GM19395 (cell line): ENCODE results near the gene ALDH2.
"Not testable (repeated sequence)": the region's sequence is repeated elsewhere in the genome, so short reads cannot be mapped to it uniquely, and the experiment has no call there.

Experiments
- ATAC-seq: cut with Tn5 transposase; IDR thresholded peaks from one replicate; pipeline ENCODE4 v1.9.1; 2021; ENCODE audit warnings: mild to moderate bottlenecking, moderate library complexity; ENCODE audit not compliant: unreplicated experiment

ALDH2 gene

DNA sequence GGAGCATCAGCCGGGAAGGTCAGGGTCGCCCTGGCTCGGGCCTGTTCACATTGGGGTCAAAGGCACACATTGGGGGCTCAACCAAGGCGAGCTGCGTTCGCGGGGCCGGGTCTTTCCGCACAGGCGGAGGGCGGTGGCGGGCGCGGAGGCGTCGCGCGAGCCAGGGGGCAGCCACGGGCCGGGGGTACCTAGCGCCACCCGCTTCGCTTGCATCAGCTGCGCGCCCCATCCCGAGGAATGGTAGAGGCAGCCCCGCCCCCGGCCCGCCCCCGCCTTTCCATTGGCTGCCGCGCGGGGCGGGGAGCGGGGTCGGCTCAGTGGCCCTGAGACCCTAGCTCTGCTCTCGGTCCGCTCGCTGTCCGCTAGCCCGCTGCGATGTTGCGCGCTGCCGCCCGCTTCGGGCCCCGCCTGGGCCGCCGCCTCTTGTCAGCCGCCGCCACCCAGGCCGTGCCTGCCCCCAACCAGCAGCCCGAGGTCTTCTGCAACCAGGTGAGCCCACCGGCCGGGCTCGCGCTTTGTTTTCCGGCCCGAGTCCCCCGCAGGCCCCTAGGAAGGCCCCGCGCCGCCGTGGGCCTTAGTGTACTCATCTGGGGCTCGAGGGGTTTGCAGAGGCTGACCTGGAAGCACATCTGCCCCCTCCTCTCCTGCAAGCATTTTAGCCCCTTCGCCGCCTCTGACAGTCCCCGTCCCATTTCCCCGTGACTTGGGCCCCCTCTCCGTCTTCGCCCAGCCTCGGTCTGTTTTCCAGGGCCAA, at the start of gene ALDH2:
Gene ALDH2 (plus strand): TSS at position 326 of the 754 bp plus-strand sequence. CDS start 50 bp downstream, at position 376.
- peak; percentile 45 for ATAC-seq

DNA sequence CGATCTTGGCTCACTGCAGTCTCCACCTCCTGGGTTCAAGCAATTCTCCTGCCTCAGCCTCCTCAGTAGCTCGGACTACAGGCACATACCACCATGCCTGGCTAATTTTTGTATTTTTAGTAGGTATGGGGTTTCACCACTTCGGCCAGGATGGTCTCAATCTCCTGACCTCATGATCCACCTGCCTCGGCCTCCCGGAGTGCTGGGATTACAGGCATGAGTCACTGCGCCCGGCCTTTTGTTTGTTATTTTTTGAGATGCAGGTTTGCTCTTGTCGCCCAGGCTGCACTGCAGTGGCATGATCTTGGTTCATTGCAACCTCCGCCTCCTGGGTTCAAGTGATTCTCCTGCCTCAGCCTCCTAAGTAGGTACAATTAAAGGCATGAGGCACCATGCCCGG, 47.4 kb upstream of the ALDH2 start:
- ATAC-seq: not testable (repeated sequence)

DNA sequence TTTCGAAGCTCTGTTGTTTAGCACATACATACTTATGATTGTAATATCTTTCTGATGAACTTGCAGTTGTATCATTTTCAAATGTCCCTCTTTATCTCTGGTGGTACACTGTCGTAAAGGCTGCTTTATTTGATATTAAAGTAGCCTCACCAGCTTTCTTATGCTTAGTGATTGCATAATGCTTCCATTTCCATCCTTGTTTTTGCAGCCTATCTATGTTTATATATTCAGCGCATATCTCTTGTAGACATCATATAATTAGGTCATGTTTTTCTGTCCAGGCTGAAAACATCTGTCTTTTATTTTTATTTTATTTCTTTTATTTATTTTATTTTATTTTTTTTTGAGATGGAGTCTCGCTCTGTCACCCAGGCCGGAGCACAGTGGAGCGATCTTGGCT, 46.3 kb upstream of the ALDH2 start:
- no peak for ATAC-seq

DNA sequence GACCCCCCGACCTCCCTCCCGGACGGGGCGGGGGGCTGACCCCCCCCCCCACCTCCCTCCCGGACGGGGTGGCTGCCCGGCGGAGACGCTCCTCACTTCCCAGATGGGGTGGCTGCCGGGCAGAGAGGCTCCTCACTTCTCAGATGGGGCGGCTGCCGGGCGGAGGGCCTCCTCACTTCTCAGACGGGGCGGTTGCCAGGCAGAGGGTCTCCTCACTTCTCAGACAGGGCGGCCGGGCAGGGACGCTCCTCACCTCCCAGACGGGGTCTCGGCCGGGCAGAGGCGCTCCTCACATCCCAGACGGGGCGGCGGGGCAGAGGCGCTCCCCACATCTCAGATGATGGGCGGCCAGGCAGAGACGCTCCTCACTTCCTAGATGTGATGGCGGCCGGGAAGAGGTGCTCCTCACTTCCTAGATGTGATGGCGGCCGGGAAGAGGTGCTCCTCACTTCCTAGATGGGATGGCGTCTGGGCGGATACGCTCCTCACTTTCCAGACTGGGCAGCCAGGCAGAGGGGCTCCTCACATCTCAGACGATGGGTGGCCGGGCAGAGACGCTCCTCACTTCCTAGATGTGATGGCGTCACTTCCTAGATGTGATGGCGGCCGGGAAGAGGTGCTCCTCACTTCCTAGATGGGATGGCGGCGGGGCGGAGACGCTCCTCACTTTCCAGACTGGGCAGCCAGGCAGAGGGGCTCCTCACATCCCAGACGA, 42.9 kb upstream of the ALDH2 start:
- ATAC-seq: not testable (repeated sequence)

DNA sequence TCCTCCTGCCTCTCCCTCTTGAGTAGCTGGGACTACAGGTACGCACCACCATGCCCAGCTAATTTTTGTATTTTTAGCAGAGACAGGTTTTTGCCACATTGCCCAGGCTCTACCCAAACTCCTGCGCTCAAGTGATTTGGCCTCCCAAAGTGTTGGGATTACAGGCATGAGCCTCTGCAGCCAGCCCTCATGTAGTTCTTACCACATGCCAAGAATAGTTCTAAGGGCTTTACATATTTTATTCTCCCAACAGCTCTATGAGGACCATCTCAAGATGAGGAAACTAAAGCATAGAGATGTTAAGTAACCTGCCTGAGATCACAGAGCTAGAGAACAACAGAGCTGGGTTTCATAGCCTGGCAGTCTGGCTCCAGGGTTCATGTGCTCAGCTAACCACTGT, 37.9 kb upstream of the ALDH2 start:
- no peak for ATAC-seq

DNA sequence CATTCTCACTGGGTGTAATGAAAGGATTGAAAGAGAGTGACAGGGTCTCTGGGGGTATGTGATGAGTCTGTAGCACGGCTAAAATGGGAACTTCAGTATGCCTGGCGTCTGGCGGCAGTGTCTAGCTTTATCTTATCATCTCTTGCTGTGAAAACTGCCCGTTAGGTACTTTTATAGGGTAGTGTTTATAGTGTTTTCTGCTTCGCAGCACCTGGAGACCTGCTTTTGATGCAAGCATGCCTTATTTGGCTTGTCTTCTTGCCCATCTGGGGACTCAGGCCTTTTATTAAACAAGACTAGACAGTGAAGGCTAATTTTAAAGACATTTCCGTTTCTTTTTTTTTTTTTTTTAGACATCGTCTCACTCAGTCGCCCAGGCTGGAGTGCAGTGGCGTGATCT, 36.3 kb upstream of the ALDH2 start:
- no peak for ATAC-seq

DNA sequence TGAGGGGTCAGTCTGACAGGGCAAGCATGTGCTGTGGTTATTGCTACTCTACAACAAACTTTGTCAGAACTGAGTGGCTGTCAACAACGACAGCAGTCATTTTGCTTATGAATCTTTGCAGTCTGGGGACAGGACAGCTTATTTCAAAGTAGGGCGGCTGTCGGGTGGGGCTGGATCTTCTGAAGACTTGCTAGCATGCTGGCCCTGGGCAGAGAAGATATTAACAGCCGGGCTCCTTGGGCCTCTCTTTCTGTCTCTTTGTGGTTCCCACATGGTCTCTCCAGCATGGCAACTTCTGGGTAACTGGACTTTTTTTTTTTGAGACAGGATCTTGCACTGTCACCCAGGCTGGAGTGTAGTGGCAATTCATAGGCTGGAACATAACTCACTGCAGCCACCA, 33.9 kb upstream of the ALDH2 start:
- no peak for ATAC-seq

DNA sequence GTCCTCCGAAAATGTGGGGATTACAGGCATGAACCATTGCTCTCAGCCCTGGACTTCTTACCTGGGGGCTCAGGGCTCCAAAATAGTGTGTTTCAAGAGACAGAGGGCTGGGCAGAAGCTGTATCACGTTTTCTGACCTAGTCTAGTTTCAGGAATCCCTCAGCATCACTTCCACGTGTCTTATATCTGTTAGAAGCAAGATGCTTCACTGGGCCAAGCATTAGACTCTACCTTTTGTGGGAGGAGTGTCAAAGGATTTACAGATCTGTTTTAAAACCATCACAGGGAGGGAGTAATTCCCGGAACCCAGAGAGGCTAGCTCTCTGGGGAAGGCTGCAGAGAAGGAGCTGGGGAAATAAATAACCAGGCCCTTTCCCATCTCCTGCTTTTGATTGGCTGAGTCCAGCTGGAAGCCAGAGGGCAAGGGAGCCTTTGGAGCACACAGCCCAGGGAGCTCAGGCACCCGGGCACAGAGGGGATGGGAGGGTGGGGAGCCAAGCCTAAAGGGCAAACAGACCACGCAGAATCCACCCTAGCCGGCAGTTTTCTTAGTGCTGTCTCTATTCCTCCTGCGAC, 33.3 kb upstream of the ALDH2 start:
- ATAC-seq: no peak

DNA sequence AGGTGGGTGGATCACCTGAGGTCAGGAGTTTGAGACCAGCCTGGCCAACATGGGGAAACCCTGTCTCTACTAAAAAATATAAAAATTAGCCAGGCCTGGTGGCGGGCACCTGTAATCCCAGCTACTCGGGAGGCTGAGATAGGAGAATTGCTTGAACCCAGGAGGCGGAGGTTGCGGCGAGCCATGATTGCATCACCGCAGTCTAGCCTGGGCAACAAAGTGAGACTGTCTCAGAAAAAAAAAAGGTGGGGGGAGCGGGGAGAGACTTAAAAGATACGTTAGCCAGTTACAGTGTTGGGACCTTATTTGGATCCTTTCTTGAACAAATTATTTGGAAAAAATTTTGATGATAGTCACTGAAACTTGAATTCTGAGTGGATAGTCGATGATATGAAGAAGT, 27.2 kb upstream of the ALDH2 start:
- ATAC-seq: not testable (repeated sequence)

DNA sequence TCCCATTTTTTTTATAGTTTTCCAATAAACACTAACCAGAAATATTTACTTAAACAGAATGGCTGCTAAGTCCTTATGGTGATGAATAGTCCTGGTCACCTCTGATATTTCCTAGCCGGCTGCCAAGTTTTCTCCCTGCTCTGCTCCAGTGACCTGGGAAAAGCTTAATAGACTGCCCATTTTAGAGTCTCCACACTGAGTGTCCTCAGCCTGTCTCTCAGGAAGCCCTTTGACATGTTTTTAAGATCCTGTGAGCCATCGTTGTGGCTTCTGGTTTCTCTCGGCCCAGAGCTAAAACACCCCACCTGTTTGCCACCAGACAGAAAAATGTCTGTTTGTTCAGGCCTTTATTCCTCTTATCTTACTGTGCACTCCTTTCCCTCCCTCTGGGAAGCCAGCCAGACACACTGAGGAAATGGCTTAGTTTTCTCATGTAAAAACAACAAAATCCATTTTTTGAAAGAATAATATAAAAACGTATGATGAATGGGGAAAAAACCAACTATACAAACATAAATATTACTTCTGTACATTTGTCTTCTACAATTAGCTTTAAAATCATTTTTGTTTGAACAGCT, 25.4 kb upstream of the ALDH2 start:
- ATAC-seq: no peak

DNA sequence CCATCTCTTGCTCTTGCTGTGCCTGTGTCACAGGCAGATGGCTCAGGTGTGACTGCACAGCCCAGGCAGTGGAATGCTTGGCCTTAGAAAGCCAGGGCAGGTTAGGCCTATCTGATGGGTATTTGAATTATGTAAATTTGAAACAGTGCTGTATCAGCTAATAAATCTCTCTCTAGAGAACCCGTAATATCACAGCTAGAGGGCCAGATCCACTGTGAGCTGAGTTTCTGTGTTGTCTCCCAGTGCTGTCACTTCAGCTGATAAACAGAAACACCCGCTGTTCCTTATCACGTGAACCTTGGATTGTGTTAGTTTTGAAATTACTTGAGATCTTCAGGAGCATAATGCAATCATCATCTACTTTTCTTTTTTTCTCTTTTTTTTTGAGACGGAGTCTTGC, 21.5 kb upstream of the ALDH2 start:
- ATAC-seq: no peak

DNA sequence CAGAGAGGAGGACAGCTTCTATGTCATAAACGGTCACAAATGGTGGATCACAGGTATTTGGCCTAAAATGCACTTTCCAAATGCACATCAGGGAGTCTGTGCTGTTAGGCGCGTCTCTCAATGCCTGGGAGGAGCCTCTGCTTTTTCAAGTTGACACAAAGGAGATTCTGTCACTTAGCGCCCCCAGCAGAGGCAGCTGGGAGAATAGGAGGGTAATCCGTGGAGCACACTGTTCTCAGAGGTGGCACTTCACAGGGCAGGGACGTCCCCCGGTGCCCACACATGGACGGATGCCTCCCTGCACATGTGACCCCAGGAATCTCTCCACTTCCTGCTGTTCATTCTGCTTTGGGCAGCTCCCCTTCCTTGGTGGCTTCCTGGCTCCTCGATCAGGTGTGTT, 19.4 kb upstream of the ALDH2 start:
- ATAC-seq: no peak

DNA sequence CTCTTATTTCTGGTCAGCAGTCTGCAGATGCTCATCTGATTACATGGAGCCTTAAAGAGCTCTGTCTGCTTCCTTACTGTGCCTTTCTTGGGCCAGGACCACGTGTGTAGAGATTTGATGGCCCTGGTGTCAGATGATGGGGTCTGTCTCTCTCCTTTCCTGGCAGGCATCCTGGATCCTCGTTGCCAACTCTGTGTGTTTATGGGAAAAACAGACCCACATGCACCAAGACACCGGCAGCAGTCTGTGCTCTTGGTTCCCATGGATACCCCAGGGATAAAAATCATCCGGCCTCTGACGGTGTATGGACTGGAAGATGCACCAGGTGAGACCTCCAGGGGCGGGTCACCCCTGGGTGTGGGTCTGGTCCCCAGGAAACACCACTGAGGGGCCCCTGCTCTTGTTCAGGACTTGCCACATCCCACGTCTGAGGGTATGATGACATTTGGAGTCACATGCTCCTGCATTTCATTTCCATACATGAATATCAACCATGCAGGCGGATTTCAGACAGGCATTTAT, 18.5 kb upstream of the ALDH2 start:
- no peak for ATAC-seq

DNA sequence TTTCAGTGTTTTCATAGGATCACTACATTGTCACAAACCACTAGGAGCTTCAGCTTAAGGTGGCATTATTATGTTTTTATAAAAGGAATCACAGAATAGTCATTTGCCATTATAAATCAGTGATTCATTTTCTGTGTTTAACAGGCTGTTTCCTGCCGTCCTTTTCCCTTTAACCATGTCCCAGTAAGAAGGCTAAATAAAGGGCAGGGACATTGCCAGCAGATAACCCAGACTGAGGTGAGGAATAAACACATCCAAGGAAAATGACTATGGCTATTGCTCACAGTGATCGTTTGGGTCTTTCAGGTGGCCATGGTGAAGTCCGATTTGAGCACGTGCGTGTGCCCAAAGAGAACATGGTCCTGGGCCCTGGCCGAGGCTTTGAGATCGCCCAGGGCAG, 17.9 kb upstream of the ALDH2 start:
- ATAC-seq: no peak

DNA sequence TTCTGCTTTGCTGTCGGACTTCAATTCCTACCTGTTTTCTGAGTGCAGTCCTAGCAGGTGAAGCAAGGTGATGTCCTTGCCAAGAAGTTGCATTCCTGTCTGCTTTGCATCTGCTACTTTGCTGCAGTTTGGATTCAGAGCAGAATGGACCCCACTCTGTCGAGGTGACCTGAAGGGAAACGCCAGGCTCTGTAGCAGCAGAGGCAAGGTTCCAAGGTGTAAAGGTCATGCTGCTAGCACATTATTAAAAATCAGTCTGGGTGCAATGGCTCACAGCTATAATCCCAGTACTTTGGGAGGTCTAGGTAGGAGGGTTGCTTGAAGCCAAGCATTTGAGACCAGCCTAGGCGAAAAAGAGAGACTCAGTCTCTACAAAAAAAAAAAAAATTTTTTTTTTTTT, 17.3 kb upstream of the ALDH2 start:
- no peak for ATAC-seq

DNA sequence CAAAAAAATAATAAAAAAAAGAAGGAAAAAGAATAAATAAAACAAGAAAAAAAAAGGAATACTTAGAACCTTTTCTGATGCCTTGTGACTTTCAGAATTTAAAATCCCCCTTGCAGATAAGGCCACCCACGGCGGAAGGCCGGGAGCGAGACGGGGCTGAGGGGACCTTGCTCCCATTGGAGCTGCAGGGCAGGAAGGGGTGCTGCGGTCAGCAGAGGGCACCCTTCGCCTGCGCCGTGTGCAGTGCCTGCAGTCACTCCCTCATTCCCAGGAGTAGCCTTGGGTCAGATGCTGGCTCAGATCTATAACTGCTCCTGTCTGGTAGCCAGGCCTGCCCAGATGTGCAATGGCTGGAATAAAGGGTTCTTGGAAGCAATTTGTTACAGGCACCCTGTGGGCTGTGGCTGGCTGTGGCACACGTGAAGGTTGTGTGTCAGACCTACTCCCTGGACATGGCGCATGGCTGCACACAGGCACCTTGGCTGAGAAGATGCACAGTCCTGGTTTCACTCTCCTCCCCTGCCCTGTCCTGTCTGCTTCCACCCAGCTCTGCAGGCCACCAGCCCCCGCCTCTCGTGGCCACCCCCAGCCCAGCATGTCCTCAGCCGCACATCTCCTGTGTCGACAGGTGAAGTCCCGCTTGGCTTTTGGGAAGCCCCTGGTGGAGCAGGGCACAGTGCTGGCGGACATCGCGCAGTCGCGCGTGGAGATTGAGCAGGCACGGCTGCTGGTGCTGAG, 13.4 kb upstream of the ALDH2 start:
- no peak for ATAC-seq

DNA sequence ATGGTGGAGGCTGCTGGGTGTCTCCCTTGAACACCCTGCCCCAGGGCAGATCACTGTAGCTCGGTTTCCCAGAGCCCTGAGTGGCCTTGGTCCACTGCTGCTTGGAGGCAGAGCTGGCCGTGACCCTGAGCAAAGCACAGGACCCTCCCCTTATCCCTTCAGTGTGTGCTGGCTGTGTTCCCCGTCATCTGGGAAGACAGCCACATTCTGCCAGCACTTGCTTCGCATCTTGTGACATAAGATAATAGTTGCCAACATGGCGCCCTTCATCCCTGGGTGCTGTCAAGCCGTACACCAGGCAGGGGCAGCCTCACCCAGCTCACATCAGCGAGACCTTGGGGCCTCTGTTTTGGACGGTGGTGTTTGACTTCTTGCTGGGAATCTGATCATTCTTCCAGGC, 12.1 kb upstream of the ALDH2 start:
- ATAC-seq: no peak

DNA sequence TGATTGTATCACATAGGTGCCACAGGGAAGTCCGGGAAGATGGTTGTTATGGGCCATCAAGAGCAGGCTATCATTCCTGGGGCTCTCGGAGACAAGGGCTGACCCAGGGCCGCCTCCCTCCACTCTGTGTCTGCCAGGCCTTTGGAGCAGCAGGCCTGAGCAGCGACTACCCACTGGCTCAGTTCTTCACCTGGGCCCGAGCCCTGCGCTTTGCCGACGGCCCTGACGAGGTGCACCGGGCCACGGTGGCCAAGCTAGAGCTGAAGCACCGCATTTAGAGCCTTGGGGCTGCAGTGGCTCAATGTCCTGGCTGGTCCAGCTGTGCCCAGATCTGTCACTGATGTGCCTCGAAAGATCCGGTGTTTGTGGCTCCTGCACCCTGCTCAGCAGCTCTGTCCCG, 10.5 kb upstream of the ALDH2 start:
- ATAC-seq: no peak

DNA sequence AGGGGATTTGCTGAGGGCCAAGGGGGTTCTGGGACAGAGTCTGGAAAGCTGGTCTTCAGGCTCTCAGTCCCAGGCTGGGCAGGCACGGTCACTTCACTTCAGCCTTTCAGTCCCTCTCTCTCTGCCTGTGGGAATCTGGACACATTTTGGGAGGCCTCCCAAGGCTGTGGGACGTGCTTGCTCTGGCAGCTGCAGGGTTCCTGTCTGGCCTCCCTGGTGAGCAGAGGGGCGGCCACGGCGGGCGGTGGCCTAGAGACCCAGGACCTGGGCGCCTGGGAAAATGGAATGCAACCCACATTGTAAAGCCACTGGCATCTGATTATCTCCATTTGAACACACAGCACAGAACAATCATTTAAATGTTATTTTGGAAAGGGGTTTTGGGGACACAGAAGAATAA, 10.1 kb upstream of the ALDH2 start:
- ATAC-seq: no peak

DNA sequence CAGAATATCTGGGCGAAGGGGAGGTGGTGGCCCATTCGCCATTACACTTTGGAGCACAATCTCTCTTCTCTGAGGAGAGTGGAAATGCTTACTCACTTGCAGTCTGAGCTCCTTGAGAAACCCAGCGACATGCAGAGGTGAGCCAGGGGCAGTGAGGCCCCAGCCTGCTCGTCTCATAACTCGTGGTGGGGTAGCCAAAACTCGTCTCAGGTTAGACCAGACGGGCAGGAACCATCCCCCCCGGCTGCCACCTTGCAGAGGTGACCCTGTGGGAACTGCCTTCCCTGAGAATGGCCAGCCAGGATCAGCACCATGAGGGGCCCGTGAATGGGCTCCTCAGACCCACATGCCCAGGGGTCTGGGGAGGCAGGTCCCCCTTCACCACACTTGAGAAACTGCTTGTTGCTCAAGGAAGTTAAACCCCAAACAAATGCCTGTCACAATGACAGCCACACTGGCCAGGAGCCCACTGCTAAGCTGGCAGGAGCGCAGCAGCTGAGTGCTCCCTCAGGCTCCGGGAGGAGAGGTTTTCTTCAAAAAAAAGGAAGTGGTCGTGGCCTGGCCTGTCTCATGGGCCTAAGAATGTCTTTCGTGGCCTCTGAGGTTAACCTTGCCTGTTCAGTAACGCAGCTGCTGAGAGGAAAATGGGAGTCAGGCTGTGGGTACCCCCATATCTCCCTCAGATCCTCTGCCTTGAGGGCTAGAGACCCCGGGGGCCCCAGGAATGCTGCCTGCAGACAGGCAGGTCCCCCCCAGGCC, 9.2 kb upstream of the ALDH2 start:
- no peak for ATAC-seq
